H1 (cell line): ENCODE data around the gene POLRMT. TPM values are rescaled to one million over a fixed set of nuclear protein-coding genes. Genes with fewer than 3 reads are reported as not detected.

Experiments
- CTCF ChIA-PET: fragments of 300-600 bp; sonication (Branson Sonifier 250); formaldehyde crosslinking; loops from one replicate; lab custom pipeline; 2021; ENCODE audit not compliant: partially characterized antibody; lab: Charles Lee
- POLR2A ChIA-PET: fragments of 300-600 bp; sonication (Branson Sonifier 250); formaldehyde crosslinking; loops from one replicate; lab custom pipeline; 2021; ENCODE audit warnings: inconsistent platforms; ENCODE audit not compliant: partially characterized antibody; lab: Charles Lee
- DNase-seq, 2 experiments: peaks; one replicate each; pipeline versions ENCODE4 v3.0.0 to v3.0.0-alpha.2; 2010 to 2022; ENCODE audit warnings: low spot score in 2 of 2, low read depth in 1 of 2, mixed read lengths in 1 of 2
- FAIRE-seq: peaks from 2 replicates; lab custom pipeline; 2011; peaks lifted over from hg19 to GRCh38; lab: Jason Lieb, UNC
- H2AFZ ChIP-seq: 2 replicates; pipeline ENCODE4 v1.8.1; 2012; ENCODE audit warnings: low read length, inconsistent platforms
- H2AK5ac ChIP-seq: 2 replicates; pipeline ENCODE4 v1.6.1; 2013; ENCODE audit warnings: low read depth, low read length
- H2BK120ac ChIP-seq: replicated peaks from 2 replicates; pipeline ENCODE3; 2013; ENCODE audit warnings: low read depth, low read length, inconsistent platforms
- H2BK12ac ChIP-seq: 2 replicates; pipeline ENCODE4 v1.6.1; 2013; ENCODE audit warnings: low read depth, low read length
- H2BK15ac ChIP-seq: 2 replicates; pipeline ENCODE4 v1.6.1; 2013; ENCODE audit warnings: low read length
- H2BK20ac ChIP-seq: 2 replicates; pipeline ENCODE4 v1.6.1; 2013; ENCODE audit warnings: low read length
- H2BK5ac ChIP-seq: 2 replicates; pipeline ENCODE4 v1.6.1; 2013; ENCODE audit warnings: low read depth, low read length
- H3K14ac ChIP-seq: 2 replicates; pipeline ENCODE4 v1.6.1; 2013; ENCODE audit warnings: inconsistent platforms; ENCODE audit not compliant: insufficient read length
- H3K18ac ChIP-seq: 2 replicates; pipeline ENCODE4 v1.6.1; 2013; ENCODE audit warnings: low read length; ENCODE audit errors: extremely low read depth
- H3K23ac ChIP-seq: 2 replicates; pipeline ENCODE4 v1.6.1; 2013; ENCODE audit warnings: inconsistent platforms; ENCODE audit not compliant: insufficient read length
- H3K23me2 ChIP-seq: 2 replicates; pipeline ENCODE4 v1.6.1; 2013; ENCODE audit warnings: low read depth, low read length
- H3K27ac ChIP-seq: 2 replicates; pipeline ENCODE4 v1.6.1; 2011; ENCODE audit warnings: low read depth, low read length, inconsistent platforms
- H3K27me3 ChIP-seq, 4 experiments: replicated peaks in 1 of 4; 1 replicate in 1 of 4; 2 replicates in 3 of 4; pipeline versions ENCODE4 v1.6.1 to v1.8.1; 2011 to 2013; ENCODE audit warnings: low read length in 3 of 4, mild to moderate bottlenecking in 3 of 4, inconsistent platforms in 2 of 4, mixed read lengths in 2 of 4, moderate library complexity in 1 of 4; ENCODE audit not compliant: control insufficient read depth in 3 of 4, insufficient read depth in 3 of 4; ENCODE audit errors: extremely low read depth in 1 of 4
- H3K36me3 ChIP-seq, 4 experiments: 2 replicates each; pipeline versions ENCODE4 v1.6.1 to v1.8.1; 2011 to 2013; ENCODE audit warnings: mild to moderate bottlenecking in 4 of 4, low read length in 3 of 4, moderate library complexity in 2 of 4, control low read depth in 1 of 4, inconsistent platforms in 1 of 4; ENCODE audit not compliant: insufficient read depth in 4 of 4, control insufficient read depth in 2 of 4
- H3K4ac ChIP-seq: replicated peaks from 2 replicates; pipeline ENCODE3; 2013; ENCODE audit warnings: low read length, low read depth, mixed read lengths, inconsistent platforms; ENCODE audit not compliant: insufficient read length
- H3K4me1 ChIP-seq, 4 experiments: replicated peaks in 1 of 4; 1 replicate in 1 of 4; 2 replicates in 3 of 4; pipeline versions ENCODE4 v1.6.1 to v1.8.1; 2011 to 2013; ENCODE audit warnings: low read length in 3 of 4, inconsistent platforms in 2 of 4, mixed read lengths in 1 of 4; ENCODE audit not compliant: insufficient read depth in 4 of 4, control insufficient read depth in 3 of 4
- H3K4me2 ChIP-seq, 2 experiments: 2 replicates each; pipeline versions ENCODE4 v1.6.1 to v1.8.1; 2011 to 2013; ENCODE audit warnings: low read depth in 2 of 2, low read length in 2 of 2, control low read depth in 1 of 2, inconsistent platforms in 1 of 2, mild to moderate bottlenecking in 1 of 2; ENCODE audit not compliant: insufficient read depth in 1 of 2
- H3K4me3 ChIP-seq, 4 experiments: fragments of 200-600, 300-600 bp in 1 of 4; sonication (generic), shearing (Covaris generic), sonication (Bioruptor Twin) in 1 of 4; 2 replicates each; pipeline versions ENCODE4 v1.5.1 to v1.8.1; 2011 to 2016; ENCODE audit warnings: low read length in 4 of 4, low read depth in 3 of 4, control low read depth in 2 of 4, inconsistent platforms in 2 of 4, mild to moderate bottlenecking in 2 of 4, mixed read lengths in 1 of 4, moderate library complexity in 1 of 4; ENCODE audit not compliant: insufficient read depth in 2 of 4; ENCODE audit errors: extremely low read depth in 1 of 4
- H3K56ac ChIP-seq: replicated peaks from 2 replicates; pipeline ENCODE3; 2013; ENCODE audit warnings: low read depth, mild to moderate bottlenecking, mixed read lengths, low read length, inconsistent platforms; ENCODE audit not compliant: insufficient read length
- H3K79me1 ChIP-seq: 2 replicates; pipeline ENCODE4 v1.6.1; 2013; ENCODE audit warnings: low read depth, low read length, control low read depth
- H3K79me2 ChIP-seq, 2 experiments: 2 replicates each; pipeline versions ENCODE4 v1.6.1 to v1.8.1; 2012 to 2013; ENCODE audit warnings: low read length in 2 of 2, mild to moderate bottlenecking in 2 of 2, inconsistent platforms in 1 of 2; ENCODE audit not compliant: insufficient read depth in 2 of 2, control insufficient read depth in 1 of 2
- H3K9ac ChIP-seq, 4 experiments: replicated peaks in 1 of 4; 1 replicate in 1 of 4; 2 replicates in 3 of 4; pipeline versions ENCODE4 v1.6.1 to v1.8.1; 2011 to 2013; ENCODE audit warnings: low read depth in 3 of 4, low read length in 3 of 4, control low read depth in 2 of 4, mild to moderate bottlenecking in 2 of 4, moderate library complexity in 2 of 4, inconsistent platforms in 1 of 4; ENCODE audit errors: extremely low read depth in 1 of 4
- H3K9me3 ChIP-seq, 2 experiments: 2 replicates each; pipeline versions ENCODE4 v1.6.1 to v1.8.1; 2012 to 2013; ENCODE audit warnings: mild to moderate bottlenecking in 2 of 2, moderate library complexity in 2 of 2, control low read depth in 1 of 2, inconsistent platforms in 1 of 2, low read depth in 1 of 2, low read length in 1 of 2, mixed read lengths in 1 of 2; ENCODE audit not compliant: insufficient read depth in 2 of 2
- H4K20me1 ChIP-seq, 2 experiments: replicated peaks in 1 of 2; 2 replicates each; pipeline versions ENCODE3 to v1.8.1; 2011 to 2013; ENCODE audit warnings: inconsistent platforms in 2 of 2, low read length in 2 of 2, mild to moderate bottlenecking in 1 of 2; ENCODE audit not compliant: insufficient read depth in 2 of 2, control insufficient read depth in 1 of 2
- H4K5ac ChIP-seq: 2 replicates; pipeline ENCODE4 v1.6.1; 2013; ENCODE audit warnings: low read length, low read depth, mixed read lengths, inconsistent platforms; ENCODE audit not compliant: insufficient read length
- H4K8ac ChIP-seq: 2 replicates; pipeline ENCODE4 v1.8.0; 2013; ENCODE audit warnings: mild to moderate bottlenecking, moderate library complexity, low read length, inconsistent platforms; ENCODE audit not compliant: insufficient read depth; ENCODE audit errors: extremely low read depth
- H4K91ac ChIP-seq: replicated peaks from 2 replicates; pipeline ENCODE3; 2013; ENCODE audit warnings: low read length, mixed read lengths, inconsistent platforms; ENCODE audit not compliant: insufficient read length
- CBX5 ChIP-seq: fragments of 300-800, 300-1000 bp; sonication (generic); IDR thresholded peaks from 2 replicates; pipeline ENCODE4 v1.7.1; 2016; ENCODE audit warnings: antibody characterized with exemption, low read length, low read depth
- POLR2AphosphoS5 ChIP-seq: IDR thresholded peaks from 2 replicates; pipeline ENCODE4 v1.6.1; 2011; ENCODE audit warnings: low read depth, low read length
- RXRA ChIP-seq: IDR thresholded peaks from 2 replicates; pipeline ENCODE4 v1.6.1; 2011; ENCODE audit warnings: low read depth, mild to moderate bottlenecking, low read length, moderate library complexity; ENCODE audit not compliant: insufficient read depth
- WGBS, 2 experiments: shearing (Covaris generic) in 1 of 2; methylation state at CpG; one replicate each; pipeline versions ENCODE4 v1.1.6 to v1.1.7; 2013 to 2015; ENCODE audit warnings: low lambda C conversion rate in 2 of 2, mixed read lengths in 2 of 2, inconsistent platforms in 1 of 2, low coverage in 1 of 2, missing lambda C conversion rate in 1 of 2; ENCODE audit not compliant: insufficient replicate concordance in 2 of 2, insufficient coverage in 1 of 2, insufficient read length in 1 of 2; ENCODE audit errors: extremely low coverage in 1 of 2, missing lambda C conversion rate in 1 of 2; 5-methylcytosine and 5-hydroxymethylcytosine counted together
- polyA plus RNA-seq, 7 experiments: library from polyadenylated mRNA; depleted of rRNA in 3 of 7; stranded (reverse) in 5 of 7; unstranded in 2 of 7; fragments of >200 nt in 5 of 7; fragments of 200-250 nt in 2 of 7; gene quantifications; 1 replicate in 5 of 7; 2 replicates in 1 of 7; 4 replicates in 1 of 7; pipeline versions ENCODE4 v1.2.1 to v1.2.3, GENCODE V29; 2011 to 2013; ENCODE audit warnings: missing spikeins in 2 of 7, mixed read lengths in 2 of 7
- total RNA-seq: library from RNA; stranded (reverse); fragmentation: NEBNext Ultra II Directional; extraction: Animal tissue kit (Norgen Biotek cat#: 25700); gene quantifications from 2 replicates; pipeline ENCODE4 v1.2.1, GENCODE V29; 2021

POLRMT gene
- total and polyA plus RNA-seq, 2 of the 8 experiments (the other 6 are each of a cell fraction or from before 2014, with no cell fraction given), result 93.0 to 111 TPM

DNA sequence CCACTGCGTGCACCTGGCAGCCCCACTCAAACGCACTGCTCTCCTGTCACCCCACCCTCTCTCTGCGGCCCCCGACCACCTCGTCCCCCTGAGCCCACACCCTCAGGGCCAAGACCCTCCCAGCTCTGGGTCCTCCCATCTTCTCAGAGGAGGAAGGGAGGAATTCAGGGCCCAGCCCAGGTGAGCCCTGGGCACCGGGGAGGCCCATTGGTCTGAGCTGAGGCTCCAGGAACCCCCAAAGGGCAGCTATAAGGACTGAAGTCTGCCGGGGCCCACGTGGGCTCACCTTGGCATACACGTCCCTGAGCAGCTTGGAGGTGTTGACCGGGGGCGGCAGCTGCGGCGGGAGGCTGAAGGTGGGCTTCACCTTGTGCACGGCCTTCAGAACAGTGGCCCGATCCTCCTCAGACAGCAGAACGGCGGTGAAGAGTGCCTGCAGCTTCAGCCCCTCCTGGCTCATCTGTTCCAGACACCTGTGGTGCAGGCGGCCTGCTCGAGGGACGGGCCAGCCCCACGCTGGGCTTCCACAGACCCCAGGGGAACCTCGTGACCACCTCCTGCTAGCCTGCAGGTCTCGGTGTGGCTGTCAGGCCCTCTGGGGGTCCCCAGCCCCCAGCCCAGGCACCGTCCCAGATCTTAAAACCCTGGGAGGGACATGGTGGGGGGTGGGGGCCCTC lies 8.8 kb downstream of the POLRMT start:
- no peaks in the 10 kb centered on the region; a peak in 1 of 4 replicates for H3K79me2 ChIP-seq
- no peak overlapping the region for H2BK20ac ChIP-seq
- no peak overlapping the region for H4K5ac ChIP-seq
- no peak overlapping the region for H3K9ac ChIP-seq
- no peaks in the 10 kb centered on the region for H3K23me2 ChIP-seq
- H2AFZ ChIP-seq, result no peak overlapping the region
- H3K23ac ChIP-seq, result no peak overlapping the region
- H2BK15ac ChIP-seq, result no peak overlapping the region
- TF ChIP-seq POLR2AphosphoS5 (no peak), RXRA (no peak), CBX5 (no peak)
- no peak overlapping the region for H2BK120ac ChIP-seq
- 89% methylated on average over 22 of the region's 24 CpGs; no CpG with 5 or more reads in 1 of the 2 experiments for WGBS, 2 experiments
- peaks cover 3 to 11% of the 10 kb centered on the region in 2 experiments for H4K20me1 ChIP-seq
- no peak overlapping the region for H2BK12ac ChIP-seq
- POLR2A ChIA-PET, result interaction anchor here (1.0 to 1.4 kb wide), 3 partner anchors 28 to 50 kb away, joined by 3 to 4 read pairs (median 3); partner anchors contain the start of gene RNF126
- H2BK5ac ChIP-seq, result no peak overlapping the region; the same call in 1 of the 2 replicates
- DNase-seq, result no peak
- no peak for FAIRE-seq
- no peaks in the 10 kb centered on the region for H3K9me3 ChIP-seq
- no peak overlapping the region for H2AK5ac ChIP-seq
- H3K4ac ChIP-seq, result no peak overlapping the region
- no peak overlapping the region for H3K14ac ChIP-seq
- CTCF ChIA-PET, result interaction anchor here (0.9 to 3.4 kb wide), 3 partner anchors 31 to 83 kb away, joined by 3 to 12 read pairs (median 4); no protein-coding TSS in a partner anchor
- no peak overlapping the region for H3K27ac ChIP-seq
- H3K79me1 ChIP-seq, result no peaks in the 10 kb centered on the region; the same call in 1 of the 2 replicates
- no peak overlapping the region for H3K4me3 ChIP-seq
- H3K4me1 ChIP-seq, result no peaks in the 10 kb centered on the region
- no peak overlapping the region for H3K4me2 ChIP-seq
- no peak overlapping the region for H3K18ac ChIP-seq
- H3K36me3 ChIP-seq, result peaks cover 2 to 46% (median 24%) of the 10 kb centered on the region in 4 experiments
- H4K8ac ChIP-seq, result no peak overlapping the region
- H3K56ac ChIP-seq, result no peak overlapping the region
- no peak overlapping the region for H4K91ac ChIP-seq
- no peaks in the 10 kb centered on the region for H3K27me3 ChIP-seq
